ENCODE data around the gene IGF2R. TPM values are rescaled to one million over a fixed set of nuclear protein-coding genes. Genes with fewer than 3 reads are reported as not detected.

The IGF2R gene
- total and polyA plus RNA-seq, 2 experiments from 2014 or later: 61.2 to 132 TPM

DNA sequence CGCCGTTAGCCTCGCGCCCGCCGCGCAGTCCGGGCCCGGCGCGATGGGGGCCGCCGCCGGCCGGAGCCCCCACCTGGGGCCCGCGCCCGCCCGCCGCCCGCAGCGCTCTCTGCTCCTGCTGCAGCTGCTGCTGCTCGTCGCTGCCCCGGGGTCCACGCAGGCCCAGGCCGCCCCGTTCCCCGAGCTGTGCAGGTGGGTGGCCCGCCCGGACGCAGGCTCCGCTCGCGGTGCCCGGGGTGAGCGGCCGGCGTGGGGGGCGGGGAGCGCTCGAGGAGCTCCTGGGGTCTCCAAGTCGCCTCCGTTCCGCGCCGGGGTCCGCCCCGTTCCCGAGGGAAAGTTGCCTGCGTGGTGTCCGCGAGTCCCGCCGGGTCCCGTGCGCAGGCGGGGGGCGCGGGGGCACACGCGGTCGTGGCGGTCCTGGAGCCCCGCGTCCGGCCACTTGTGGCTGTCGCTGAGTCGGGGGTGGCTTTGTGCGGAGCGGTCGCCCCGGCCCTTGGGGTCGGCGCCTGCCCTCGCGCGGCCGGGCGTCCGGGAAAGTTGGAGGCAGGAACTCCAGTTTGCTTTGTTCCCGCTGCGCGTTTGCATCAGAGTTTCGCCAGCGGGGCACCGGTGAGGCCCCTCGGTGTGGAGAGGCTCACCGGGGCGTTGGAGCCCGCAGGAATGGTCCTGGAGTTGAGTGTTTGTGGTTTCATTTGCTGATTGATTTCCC, 476 bp downstream of the IGF2R start:
- Histone ChIP-seq H4K20me1 (ENCODE audit: insufficient read depth, poor library complexity, severe bottlenecking) (peaks cover 41% of the 10 kb centered on the region), H3K4me3 (peak overlapping the region; percentile 31), H3K4me2 (peak overlapping the region; percentile 84), H3K27me3 (peaks cover 7% of the 10 kb centered on the region), H3K4me1 (ENCODE audit: insufficient read depth) (peaks cover 45% of the 10 kb centered on the region), H3K9me3 (ENCODE audit: low read depth) (no peaks in the 10 kb centered on the region), H3K9me2 (replicated peaks; ENCODE audit: insufficient read depth) (no peaks in the 10 kb centered on the region), H3K27ac (peak overlapping the region; percentile 99), H2AFZ (peak overlapping the region; percentile 66), H3K79me2 (peaks cover 52% of the 10 kb centered on the region), H3K36me3 (replicated peaks; ENCODE audit: insufficient read depth, low read depth) (no peaks in the 10 kb centered on the region)
- TF ChIP-seq EZH2 (IDR thresholded peaks at IDR 0.05; ENCODE audit: borderline replicate concordance): no peak
- TF ChIP-seq, protein P1, sequence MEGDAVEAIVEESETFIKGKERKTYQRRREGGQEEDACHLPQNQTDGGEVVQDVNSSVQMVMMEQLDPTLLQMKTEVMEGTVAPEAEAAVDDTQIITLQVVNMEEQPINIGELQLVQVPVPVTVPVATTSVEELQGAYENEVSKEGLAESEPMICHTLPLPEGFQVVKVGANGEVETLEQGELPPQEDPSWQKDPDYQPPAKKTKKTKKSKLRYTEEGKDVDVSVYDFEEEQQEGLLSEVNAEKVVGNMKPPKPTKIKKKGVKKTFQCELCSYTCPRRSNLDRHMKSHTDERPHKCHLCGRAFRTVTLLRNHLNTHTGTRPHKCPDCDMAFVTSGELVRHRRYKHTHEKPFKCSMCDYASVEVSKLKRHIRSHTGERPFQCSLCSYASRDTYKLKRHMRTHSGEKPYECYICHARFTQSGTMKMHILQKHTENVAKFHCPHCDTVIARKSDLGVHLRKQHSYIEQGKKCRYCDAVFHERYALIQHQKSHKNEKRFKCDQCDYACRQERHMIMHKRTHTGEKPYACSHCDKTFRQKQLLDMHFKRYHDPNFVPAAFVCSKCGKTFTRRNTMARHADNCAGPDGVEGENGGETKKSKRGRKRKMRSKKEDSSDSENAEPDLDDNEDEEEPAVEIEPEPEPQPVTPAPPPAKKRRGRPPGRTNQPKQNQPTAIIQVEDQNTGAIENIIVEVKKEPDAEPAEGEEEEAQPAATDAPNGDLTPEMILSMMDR (IDR thresholded peaks at IDR 0.05; ENCODE audit: poor library complexity): peak; percentile 9
- TF ChIP-seq EZH2phosphoT487 (IDR thresholded peaks at IDR 0.05; ENCODE audit: low read depth, severe bottlenecking, unreplicated experiment): no peak
- DNase-seq (ENCODE audit: low spot score): peak; percentile 62
- WGBS (ENCODE audit: low lambda C conversion rate, missing lambda C conversion rate): under 1% methylated on average over 41 of the region's 91 CpGs

DNA sequence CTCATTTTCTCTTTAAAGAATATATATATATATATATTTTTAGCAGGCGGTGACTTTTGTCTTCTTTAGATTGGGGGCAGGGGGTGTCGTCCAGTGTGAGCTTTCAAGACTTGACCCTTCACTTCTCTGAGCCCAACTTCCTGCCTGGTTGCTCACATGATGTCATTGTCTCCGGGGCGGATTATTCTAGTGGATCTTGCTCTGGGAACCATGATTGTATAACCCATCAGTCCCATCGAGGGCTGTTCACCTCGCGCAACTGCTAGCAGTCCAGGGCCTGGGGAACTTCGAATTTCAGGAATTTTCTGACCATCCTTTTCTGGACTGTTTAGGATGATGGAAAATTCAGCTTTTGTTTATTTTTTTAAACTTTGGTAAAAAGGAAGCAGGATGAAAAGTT, 1.0 kb downstream of the IGF2R start:
- Histone ChIP-seq H3K4me1 (ENCODE audit: insufficient read depth) (peaks cover 48% of the 10 kb centered on the region), H4K20me1 (ENCODE audit: insufficient read depth, poor library complexity, severe bottlenecking) (peaks cover 47% of the 10 kb centered on the region), H3K4me3 (peak overlapping the region; percentile 31), H3K9me3 (ENCODE audit: low read depth) (no peaks in the 10 kb centered on the region), H3K27me3 (peaks cover 4% of the 10 kb centered on the region), H3K9me2 (replicated peaks; ENCODE audit: insufficient read depth) (no peaks in the 10 kb centered on the region), H3K4me2 (peak overlapping the region; percentile 84), H3K79me2 (peaks cover 58% of the 10 kb centered on the region), H3K36me3 (replicated peaks; ENCODE audit: insufficient read depth, low read depth) (no peaks in the 10 kb centered on the region), H2AFZ (peak overlapping the region; percentile 66), H3K27ac (peak overlapping the region; percentile 99)
- peak; percentile 83 for DNase-seq (ENCODE audit: low spot score)
- WGBS (ENCODE audit: low lambda C conversion rate, missing lambda C conversion rate): 1% methylated on average over 8 of the region's 8 CpGs
- TF ChIP-seq EZH2phosphoT487 (IDR thresholded peaks at IDR 0.05; ENCODE audit: low read depth, severe bottlenecking, unreplicated experiment): no peak
- no peak for TF ChIP-seq EZH2 (IDR thresholded peaks at IDR 0.05; ENCODE audit: borderline replicate concordance)
- TF ChIP-seq, protein P1 (IDR thresholded peaks at IDR 0.05; ENCODE audit: poor library complexity): no peak

GRCh38 chr6:159970659-159971063, 1.8 kb downstream of the IGF2R start:
- no peaks in the 10 kb centered on the region for H3K9me3 ChIP-seq (ENCODE audit: low read depth)
- H3K27me3 ChIP-seq: no peaks in the 10 kb centered on the region
- H3K9me2 ChIP-seq (replicated peaks; ENCODE audit: insufficient read depth): no peaks in the 10 kb centered on the region
- H3K4me1 ChIP-seq (ENCODE audit: insufficient read depth): peaks cover 48% of the 10 kb centered on the region
- H4K20me1 ChIP-seq (ENCODE audit: insufficient read depth, poor library complexity, severe bottlenecking): peaks cover 54% of the 10 kb centered on the region
- peak overlapping the region; percentile 99 for H3K27ac ChIP-seq
- WGBS (ENCODE audit: low lambda C conversion rate, missing lambda C conversion rate): 88% methylated on average over 18 of the region's 18 CpGs
- H3K79me2 ChIP-seq: peaks cover 65% of the 10 kb centered on the region
- no peak overlapping the region for H2AFZ ChIP-seq
- H3K4me3 ChIP-seq: peak overlapping the region; percentile 31
- H3K4me2 ChIP-seq: peak overlapping the region; percentile 84
- H3K36me3 ChIP-seq (replicated peaks; ENCODE audit: insufficient read depth, low read depth): no peaks in the 10 kb centered on the region
- TF ChIP-seq, protein P1 (IDR thresholded peaks at IDR 0.05; ENCODE audit: poor library complexity): no peak
- TF ChIP-seq EZH2 (IDR thresholded peaks at IDR 0.05; ENCODE audit: borderline replicate concordance) (no peak), EZH2phosphoT487 (IDR thresholded peaks at IDR 0.05; ENCODE audit: low read depth, severe bottlenecking, unreplicated experiment) (no peak)
- no peak for DNase-seq (ENCODE audit: low spot score)
